SK-N-SH treated with all-trans-retinoic acid at 6 μM for 48 hours (cell line): ENCODE measurements around the gene ZNF500.

Experiments used
- CSDC2 ChIP-seq: fragments of 250-450 bp; sonication (Bioruptor Pico); IDR thresholded peaks from 2 replicates; pipeline ENCODE4 v1.5.0; 2020; ENCODE audit warnings: mild to moderate bottlenecking, moderate library complexity
- ESRRG ChIP-seq: fragments of 250-450 bp; sonication (Bioruptor Pico); IDR thresholded peaks from 2 replicates; pipeline ENCODE4 v1.6.1; 2021; ENCODE audit warnings: mild to moderate bottlenecking
- GLIS3 ChIP-seq: fragments of 250-450 bp; sonication (Bioruptor Pico); IDR thresholded peaks from 2 replicates; pipeline ENCODE4 v1.5.0; 2020; ENCODE audit warnings: mild to moderate bottlenecking, moderate library complexity
- OSR1 ChIP-seq: fragments of 250-450 bp; sonication (Bioruptor Pico); IDR thresholded peaks from 2 replicates; pipeline ENCODE4 v1.8.0; 2022; ENCODE audit warnings: moderate library complexity, mild to moderate bottlenecking, inconsistent platforms
- PPARA ChIP-seq: fragments of 250-450 bp; sonication (Bioruptor Pico); IDR thresholded peaks from 2 replicates; pipeline ENCODE4 v1.5.0; 2020; ENCODE audit warnings: mild to moderate bottlenecking, borderline replicate concordance
- TSHZ2 ChIP-seq: fragments of 250-450 bp; sonication (Bioruptor Pico); IDR thresholded peaks from 2 replicates; pipeline ENCODE4 v1.5.0; 2020; ENCODE audit warnings: mild to moderate bottlenecking, moderate library complexity
- ZFP30 ChIP-seq: fragments of 450-650 bp; formaldehyde crosslinking; IDR thresholded peaks from 2 replicates; pipeline ENCODE4 v1.5.0; 2022; ENCODE audit warnings: mild to moderate bottlenecking, moderate library complexity

- no peak for TF ChIP-seq GLIS3 (CRISPR knock-in tag)
- TF ChIP-seq ZFP30 (CRISPR knock-in tag) = no peak
- TF ChIP-seq PPARA (CRISPR knock-in tag) = no peak
- TF ChIP-seq CSDC2 (CRISPR knock-in tag) = no peak
- no peak for TF ChIP-seq ESRRG
- TF ChIP-seq OSR1 (CRISPR knock-in tag) = no peak
- no peak for TF ChIP-seq TSHZ2 (CRISPR knock-in tag)
Measured at GRCh38 chr16:4700380-4700996, 66.5 kb downstream of the ZNF500 start.
